HCT116 (cell line): ENCODE results near the gene IYD. TPM values are rescaled to one million over a fixed set of nuclear protein-coding genes. Genes with fewer than 3 reads are reported as not detected.

ENCODE experiments used
- ATAC-seq: fragments of 200-7000 bp; cut with Tn5 transposase; 2 replicates; pipeline ENCODE4 v1.9.1; 2020; ENCODE audit warnings: mild to moderate bottlenecking, moderate library complexity
- BruUV-seq: library from RNA; stranded (reverse); fragments of 400-500 nt; replicated peaks from 2 replicates; lab custom pipeline; 2021; lab: Mats Ljungman, UMichigan
- CTCF ChIA-PET: fragments of 300-600 bp; sonication (Branson Sonifier 250); formaldehyde crosslinking; loops from one replicate; lab custom pipeline; 2021; ENCODE audit warnings: antibody characterized with exemption; lab: Charles Lee
- POLR2A ChIA-PET: fragments of 300-600, 350-600 bp; sonication (Branson Sonifier 250); formaldehyde crosslinking; loops from one replicate; lab custom pipeline; 2021; ENCODE audit warnings: antibody characterized with exemption; lab: Charles Lee
- RAD21 ChIA-PET, 2 experiments: fragments of 300-600 bp; sonication (Branson Sonifier 250); formaldehyde crosslinking; loops; one replicate each; lab custom pipeline; 2023; ENCODE audit warnings: low total read pairs in 2 of 2; ENCODE audit not compliant: uncharacterized antibody in 2 of 2, unreplicated experiment in 2 of 2, low non-redundant PET in 1 of 2; lab: Charles Lee
- DNase-seq: peaks from one replicate; pipeline ENCODE4 v3.0.0-alpha.2; 2010; ENCODE audit warnings: low read depth, low spot score
- H2AFZ ChIP-seq: fragments of 200-600 bp; shearing (Covaris generic), sonication (generic); 2 replicates; pipeline ENCODE4 v1.6.1; 2017; ENCODE audit warnings: low read depth, mixed run types, mixed read lengths, antibody characterized with exemption, low read length; ENCODE audit not compliant: poor library complexity, severe bottlenecking
- H3K27ac ChIP-seq: 2 replicates; pipeline ENCODE4 v1.5.1; 2012; ENCODE audit warnings: low read depth, low read length
- H3K27me3 ChIP-seq: fragments of 200-600 bp; sonication (generic); 2 replicates; pipeline ENCODE4 v1.6.1; 2016; ENCODE audit warnings: mixed run types, low read length, mixed read lengths; ENCODE audit not compliant: insufficient read depth
- H3K36me3 ChIP-seq, 2 experiments: fragments of 200-500 bp in 1 of 2; fragments of 200-600 bp in 1 of 2; sonication (Bioruptor generic) in 1 of 2; sonication (generic) in 1 of 2; 2 replicates each; pipeline versions ENCODE4 v1.5.1 to v1.6.1; 2014 to 2016; ENCODE audit warnings: low read length in 2 of 2, inconsistent platforms in 1 of 2, mixed read lengths in 1 of 2, mixed run types in 1 of 2; ENCODE audit not compliant: insufficient read depth in 2 of 2, control insufficient read depth in 1 of 2
- H3K4me1 ChIP-seq, 2 experiments: fragments of 200-600 bp in 1 of 2; sonication (generic) in 1 of 2; 2 replicates each; pipeline versions ENCODE4 v1.5.1 to v1.6.1; 2012 to 2017; ENCODE audit warnings: low read length in 2 of 2, inconsistent platforms in 1 of 2, mild to moderate bottlenecking in 1 of 2, mixed read lengths in 1 of 2, mixed run types in 1 of 2, moderate library complexity in 1 of 2; ENCODE audit not compliant: insufficient read depth in 2 of 2, control insufficient read depth in 1 of 2
- H3K4me2 ChIP-seq: fragments of 200-600 bp; sonication (generic); 2 replicates; pipeline ENCODE4 v1.6.1; 2017; ENCODE audit warnings: mixed run types, low read length, mixed read lengths
- H3K4me3 ChIP-seq, 2 experiments: fragments of 200-600 bp in 1 of 2; sonication (generic) in 1 of 2; replicated peaks in 1 of 2; 2 replicates each; pipeline ENCODE4 v1.5.1; 2011 to 2016; ENCODE audit warnings: low read length in 2 of 2, control low read depth in 1 of 2, low read depth in 1 of 2, mild to moderate bottlenecking in 1 of 2, mixed read lengths in 1 of 2, mixed run types in 1 of 2
- H3K79me2 ChIP-seq: fragments of 200-600 bp; sonication (generic); 2 replicates; pipeline ENCODE4 v1.6.1; 2017; ENCODE audit warnings: mild to moderate bottlenecking, mixed run types, low read length, moderate library complexity, mixed read lengths; ENCODE audit not compliant: insufficient read depth
- H3K9ac ChIP-seq: fragments of 200-600 bp; sonication (generic); 2 replicates; pipeline ENCODE4 v1.6.1; 2016; ENCODE audit warnings: low read length, mixed read lengths
- H3K9me2 ChIP-seq: fragments of 200-600 bp; sonication (generic), shearing (Covaris generic); 2 replicates; pipeline ENCODE4 v1.6.1; 2017; ENCODE audit warnings: mixed run types, mild to moderate bottlenecking, moderate library complexity; ENCODE audit not compliant: insufficient read depth
- H3K9me3 ChIP-seq, 2 experiments: fragments of 200-500 bp in 1 of 2; fragments of 200-600 bp in 1 of 2; sonication (Bioruptor generic) in 1 of 2; sonication (generic) in 1 of 2; 2 replicates each; pipeline ENCODE4 v1.6.1; 2014 to 2017; ENCODE audit warnings: low read length in 2 of 2, mixed read lengths in 2 of 2, inconsistent platforms in 1 of 2, low read depth in 1 of 2, mild to moderate bottlenecking in 1 of 2, mixed run types in 1 of 2, moderate library complexity in 1 of 2; ENCODE audit not compliant: control insufficient read depth in 1 of 2, insufficient read depth in 1 of 2
- H4K20me1 ChIP-seq: fragments of 200-600 bp; sonication (generic), shearing (Covaris generic); 2 replicates; pipeline ENCODE4 v1.6.1; 2017; ENCODE audit warnings: mixed run types, mild to moderate bottlenecking, moderate library complexity; ENCODE audit not compliant: insufficient read depth
- ATF3 ChIP-seq: IDR thresholded peaks from 2 replicates; pipeline ENCODE4 v1.6.1; 2012
- CTCF ChIP-seq, 3 experiments: fragments of 200-600 bp in 1 of 3; sonication (generic) in 1 of 3; IDR thresholded peaks in 2 of 3; conservative IDR thresholded peaks in 1 of 3; 2 replicates each; pipeline ENCODE4 v1.5.1; 2012 to 2017; ENCODE audit warnings: low read depth in 2 of 3, low read length in 2 of 3, antibody characterized with exemption in 1 of 3, borderline replicate concordance in 1 of 3, control low read depth in 1 of 3, mild to moderate bottlenecking in 1 of 3, mixed read lengths in 1 of 3, mixed run types in 1 of 3, moderate library complexity in 1 of 3; ENCODE audit not compliant: insufficient read depth in 1 of 3
- FOSL1 ChIP-seq: IDR thresholded peaks from 2 replicates; pipeline ENCODE4 v1.6.1; 2012; ENCODE audit warnings: low read depth
- POLR2A ChIP-seq: IDR thresholded peaks from 2 replicates; pipeline ENCODE4 v1.7.0; 2011; ENCODE audit warnings: borderline replicate concordance; ENCODE audit not compliant: insufficient read depth, insufficient read length; ENCODE audit errors: extremely low read depth
- POLR2AphosphoS5 ChIP-seq: IDR thresholded peaks from 2 replicates; pipeline ENCODE4 v1.6.1; 2011; ENCODE audit warnings: mild to moderate bottlenecking, low read depth, low read length, moderate library complexity
- TCF7L2 ChIP-seq: IDR thresholded peaks from 2 replicates; pipeline ENCODE4 v1.7.0; 2011; ENCODE audit warnings: borderline replicate concordance, inconsistent platforms; ENCODE audit not compliant: insufficient read depth, insufficient read length; ENCODE audit errors: extremely low read depth
- ZFX ChIP-seq: fragments of 450-650 bp; IDR thresholded peaks from 2 replicates; pipeline ENCODE4 v1.6.1; 2017
- ZNF274 ChIP-seq: fragments of 200-500 bp; sonication (Bioruptor generic); IDR thresholded peaks from 2 replicates; pipeline ENCODE4 v1.6.1; 2014; ENCODE audit warnings: mild to moderate bottlenecking, low read depth, low read length, inconsistent platforms
- intact Hi-C: fragments of 100-400 bp; cut with micrococcal nuclease; formaldehyde crosslinking; loops from 2 replicates; pipeline ENCODE4 v1.10.0; 2022
- total RNA-seq: library from RNA; stranded (reverse); gene quantifications from one replicate; pipeline ENCODE4 v1.2.1, GENCODE V29; 2021; ENCODE audit not compliant: unreplicated experiment

Gene IYD
- total RNA-seq, 1 experiment from 2014 or later = not detected

- no peaks in the 10 kb centered on the region for H3K79me2 ChIP-seq
- BruUV-seq = no TSS peak
- no peak overlapping the region for H3K4me3 ChIP-seq
- ChIA-PET POLR2A (no interaction called here), RAD21 (no interaction called here), CTCF (no interaction called here)
- ATAC-seq (no peak), DNase-seq (no peak)
- H3K36me3 ChIP-seq = no peaks in the 10 kb centered on the region
- no peak overlapping the region for H3K4me2 ChIP-seq
- intact Hi-C loops = no loop called here
- no peaks in the 10 kb centered on the region for H3K4me1 ChIP-seq
- H3K27ac ChIP-seq = no peak overlapping the region
- no peaks in the 10 kb centered on the region for H3K9me2 ChIP-seq
- H3K27me3 ChIP-seq = no peaks in the 10 kb centered on the region
- TF ChIP-seq TCF7L2 (no peak), ATF3 (no peak), CTCF (IDR thresholded peaks at IDR 0.05 in 2 of 3, conservative IDR thresholded peaks at IDR 0.05 in 1 of 3; ENCODE audit: borderline replicate concordance in 1 of 3, insufficient read depth in 1 of 3, low read depth in 2 of 3, low read length in 2 of 3) (no peak), POLR2AphosphoS5 (no peak), ZNF274 (no peak)
- no peaks in the 10 kb centered on the region for H4K20me1 ChIP-seq
- H3K9ac ChIP-seq = no peak overlapping the region
- H3K9me3 ChIP-seq = no peaks in the 10 kb centered on the region
- no peak overlapping the region for H2AFZ ChIP-seq
Observed at GRCh38 chr6:150450918-150451317, 82.1 kb downstream of the IYD start.

- Histone ChIP-seq H3K36me3 (no peaks in the 10 kb centered on the region), H3K27me3 (no peaks in the 10 kb centered on the region), H4K20me1 (no peaks in the 10 kb centered on the region), H3K4me3 (no peak overlapping the region), H3K9ac (no peak overlapping the region), H3K4me2 (no peak overlapping the region), H3K79me2 (no peaks in the 10 kb centered on the region), H3K9me2 (no peaks in the 10 kb centered on the region), H2AFZ (no peak overlapping the region), H3K27ac (no peak overlapping the region), H3K4me1 (peaks cover 0 to 4% of the 10 kb centered on the region in 2 experiments; a peak in 1 of 4 replicates), H3K9me3 (no peaks in the 10 kb centered on the region)
- ATAC-seq (no peak), DNase-seq (no peak)
- ChIA-PET RAD21 (no interaction called here), CTCF (no interaction called here), POLR2A (no interaction called here)
- no TSS peak for BruUV-seq
- intact Hi-C loops = no loop called here
- TF ChIP-seq ZNF274 = no peak
- TF ChIP-seq ZFX = no peak
- no peak for TF ChIP-seq POLR2A
- TF ChIP-seq FOSL1 = no peak
Observed at GRCh38 chr6:150451807-150452427, 83.1 kb downstream of the IYD start.
